Endothelial cell (in vitro differentiated cells): ENCODE results near the gene VPS41. TPM values are rescaled to one million over a fixed set of nuclear protein-coding genes. Genes with fewer than 3 reads are reported as not detected.

Experiments
- DNase-seq: peaks from one replicate; pipeline ENCODE4 v3.0.0; 2021; ENCODE audit warnings: low spot score
- H3K27ac Mint-ChIP-seq: one replicate; pipeline ENCODE4 v1.8.0; 2021; ENCODE audit warnings: mixed read lengths, inconsistent platforms; ENCODE audit not compliant: unreplicated experiment
- H3K27me3 Mint-ChIP-seq: one replicate; pipeline ENCODE4 v1.8.0; 2021; ENCODE audit warnings: mild to moderate bottlenecking, moderate library complexity, mixed read lengths, inconsistent platforms; ENCODE audit not compliant: unreplicated experiment
- H3K36me3 Mint-ChIP-seq: one replicate; pipeline ENCODE4 v1.8.0; 2021; ENCODE audit warnings: mild to moderate bottlenecking, low read depth, mixed read lengths, inconsistent platforms; ENCODE audit not compliant: unreplicated experiment
- H3K4me1 Mint-ChIP-seq: one replicate; pipeline ENCODE4 v1.8.0; 2021; ENCODE audit warnings: mild to moderate bottlenecking, mixed read lengths, inconsistent platforms; ENCODE audit not compliant: unreplicated experiment
- H3K4me3 Mint-ChIP-seq: one replicate; pipeline ENCODE4 v1.8.0; 2021; ENCODE audit warnings: mild to moderate bottlenecking, mixed read lengths, inconsistent platforms; ENCODE audit not compliant: unreplicated experiment
- H3K9me3 Mint-ChIP-seq: one replicate; pipeline ENCODE4 v1.8.0; 2021; ENCODE audit warnings: mixed read lengths, inconsistent platforms; ENCODE audit not compliant: unreplicated experiment
- CTCF ChIP-seq: fragments of 200-600 bp; sonication (generic); IDR thresholded peaks from one replicate; pipeline ENCODE4 v1.5.0; 2021; ENCODE audit warnings: antibody characterized with exemption; ENCODE audit not compliant: unreplicated experiment
- total RNA-seq: library from RNA; stranded (reverse); fragmentation: NEBNext Ultra II Directional; extraction: Animal tissue kit (Norgen Biotek cat#: 25700); gene quantifications from one replicate; pipeline ENCODE4 v1.2.1, GENCODE V29; 2021; ENCODE audit not compliant: unreplicated experiment

VPS41 gene
- total RNA-seq, 1 donor from 2014 or later, result 104 TPM

- Mint-ChIP-seq H3K4me1 (no peaks in the 10 kb centered on the region), H3K4me3 (no peak overlapping the region), H3K9me3 (no peaks in the 10 kb centered on the region)
Observed at GRCh38 chr7:38781991-38782390, 127.0 kb downstream of the VPS41 start.

GRCh38 chr7:38777609-38778008, 131.4 kb downstream of the VPS41 start:
- no peak overlapping the region for H3K27ac Mint-ChIP-seq
- no peaks in the 10 kb centered on the region for H3K4me1 Mint-ChIP-seq
- no peak overlapping the region for H3K4me3 Mint-ChIP-seq
- no peak for TF ChIP-seq CTCF
- no peaks in the 10 kb centered on the region for H3K36me3 Mint-ChIP-seq
- no peaks in the 10 kb centered on the region for H3K9me3 Mint-ChIP-seq
- H3K27me3 Mint-ChIP-seq, result no peaks in the 10 kb centered on the region
- DNase-seq, result no peak

More at GRCh38 chr7:38781991-38782390, 127.0 kb downstream of the VPS41 start:
- H3K36me3 Mint-ChIP-seq, result no peaks in the 10 kb centered on the region
- no peak for DNase-seq
- no peaks in the 10 kb centered on the region for H3K27me3 Mint-ChIP-seq
- no peak overlapping the region for H3K27ac Mint-ChIP-seq
- no peak for TF ChIP-seq CTCF

GRCh38 chr7:38775506-38776175, 133.3 kb downstream of the VPS41 start:
- no peaks in the 10 kb centered on the region for H3K9me3 Mint-ChIP-seq
- H3K27me3 Mint-ChIP-seq, result peaks cover 2% of the 10 kb centered on the region
- H3K4me3 Mint-ChIP-seq, result no peak overlapping the region
- no peak for DNase-seq
- no peaks in the 10 kb centered on the region for H3K36me3 Mint-ChIP-seq
- TF ChIP-seq CTCF, result no peak
- no peak overlapping the region for H3K27ac Mint-ChIP-seq
- no peaks in the 10 kb centered on the region for H3K4me1 Mint-ChIP-seq

GRCh38 chr7:38773430-38773829, 135.6 kb downstream of the VPS41 start:
- H3K4me1 Mint-ChIP-seq, result no peaks in the 10 kb centered on the region

More at GRCh38 chr7:38773430-38773829, 135.6 kb downstream of the VPS41 start:
- H3K36me3 Mint-ChIP-seq, result no peaks in the 10 kb centered on the region
- H3K27ac Mint-ChIP-seq, result no peak overlapping the region
- DNase-seq, result no peak
- H3K27me3 Mint-ChIP-seq, result peaks cover 2% of the 10 kb centered on the region
- no peak overlapping the region for H3K4me3 Mint-ChIP-seq
- H3K9me3 Mint-ChIP-seq, result no peaks in the 10 kb centered on the region
- TF ChIP-seq CTCF, result no peak
